Hematopoietic multipotent progenitor cell treated with erythropoietin and hydrocortisone succinate and interleukin-3 and kit ligand, for 4 days (in vitro differentiated cells): ENCODE measurements around the gene CBL.

Source experiments
- DNase-seq: peaks from one replicate; pipeline ENCODE4 v3.0.0-alpha.2; 2015

Gene CBL

GRCh38 chr11:119315131-119316015, 109.2 kb downstream of the CBL start:
- peak; percentile 34 for DNase-seq

GRCh38 chr11:119316016-119316728, 110.0 kb downstream of the CBL start:
- DNase-seq: no peak

GRCh38 chr11:119316729-119317591, 110.8 kb downstream of the CBL start, which contains the start of gene MCAM:
Gene MCAM, minus strand, starts transcription at chr11:119317130. Its CDS starts 29 bp downstream, at chr11:119317101.
- no peak for DNase-seq

GRCh38 chr11:119317592-119318239, 111.6 kb downstream of the CBL start:
- no peak for DNase-seq

- no peak for DNase-seq
Observed at GRCh38 chr11:119318240-119319135, 112.3 kb downstream of the CBL start.

- no peak for DNase-seq
Observed at GRCh38 chr11:119319136-119319699, 113.1 kb downstream of the CBL start.

GRCh38 chr11:119319700-119320239, 113.6 kb downstream of the CBL start:
- no peak for DNase-seq

GRCh38 chr11:119320240-119320775, 114.2 kb downstream of the CBL start:
- no peak for DNase-seq

- peak; percentile 58 for DNase-seq
Observed at GRCh38 chr11:119320776-119321524, 114.8 kb downstream of the CBL start.

GRCh38 chr11:119322360-119322739, 116.2 kb downstream of the CBL start:
- DNase-seq: no peak

GRCh38 chr11:119322921-119323531, 116.9 kb downstream of the CBL start:
- DNase-seq: no peak

GRCh38 chr11:119323532-119324033, 117.4 kb downstream of the CBL start:
- DNase-seq: peak; percentile 82

GRCh38 chr11:119324189-119324588, 118.0 kb downstream of the CBL start:
- DNase-seq: no peak

GRCh38 chr11:119329320-119329719, 123.2 kb downstream of the CBL start:
- DNase-seq: no peak

GRCh38 chr11:119330237-119330636, 124.1 kb downstream of the CBL start:
- no peak for DNase-seq

- no peak for DNase-seq
Observed at GRCh38 chr11:119332111-119332765, 126.1 kb downstream of the CBL start.

- peak; percentile 99 for DNase-seq
Observed at GRCh38 chr11:119334174-119334930, 128.2 kb downstream of the CBL start, which contains the start of gene RNF26. Gene RNF26, plus strand, starts transcription at chr11:119334527. Its CDS starts 596 bp downstream, at chr11:119335123.
